Neural progenitor cell (in vitro differentiated cells): Measurements from ENCODE around the gene PTPA.

Experiments
- CTCF ChIP-seq: fragments of 200-600 bp; sonication (generic); IDR thresholded peaks from 2 replicates; pipeline ENCODE4 v1.5.1; 2017; ENCODE audit warnings: antibody characterized with exemption, mild to moderate bottlenecking
- EZH2 ChIP-seq: fragments of 200-600 bp; sonication (generic); IDR thresholded peaks from 2 replicates; pipeline ENCODE4 v1.6.1; 2017; ENCODE audit warnings: antibody characterized with exemption, mild to moderate bottlenecking, moderate library complexity

GRCh38 chr9:129125478-129125877 lies 14.3 kb downstream of the PTPA start:
- TF ChIP-seq CTCF (no peak), EZH2 (no peak)
